ENCODE measurements around the gene ZFP91.

- no peak for TF ChIP-seq EZH2 (IDR thresholded peaks at IDR 0.05; ENCODE audit: low read depth, unreplicated experiment)
- no peak for TF ChIP-seq CTCF (conservative IDR thresholded peaks at IDR 0.05; ENCODE audit: low read depth in 2 of 2)
- no peak for TF ChIP-seq POLR2AphosphoS5 (IDR thresholded peaks at IDR 0.05; ENCODE audit: low read depth)
- no peak for TF ChIP-seq EZH2phosphoT487 (IDR thresholded peaks at IDR 0.05; ENCODE audit: unreplicated experiment)
- TF ChIP-seq, protein P1, sequence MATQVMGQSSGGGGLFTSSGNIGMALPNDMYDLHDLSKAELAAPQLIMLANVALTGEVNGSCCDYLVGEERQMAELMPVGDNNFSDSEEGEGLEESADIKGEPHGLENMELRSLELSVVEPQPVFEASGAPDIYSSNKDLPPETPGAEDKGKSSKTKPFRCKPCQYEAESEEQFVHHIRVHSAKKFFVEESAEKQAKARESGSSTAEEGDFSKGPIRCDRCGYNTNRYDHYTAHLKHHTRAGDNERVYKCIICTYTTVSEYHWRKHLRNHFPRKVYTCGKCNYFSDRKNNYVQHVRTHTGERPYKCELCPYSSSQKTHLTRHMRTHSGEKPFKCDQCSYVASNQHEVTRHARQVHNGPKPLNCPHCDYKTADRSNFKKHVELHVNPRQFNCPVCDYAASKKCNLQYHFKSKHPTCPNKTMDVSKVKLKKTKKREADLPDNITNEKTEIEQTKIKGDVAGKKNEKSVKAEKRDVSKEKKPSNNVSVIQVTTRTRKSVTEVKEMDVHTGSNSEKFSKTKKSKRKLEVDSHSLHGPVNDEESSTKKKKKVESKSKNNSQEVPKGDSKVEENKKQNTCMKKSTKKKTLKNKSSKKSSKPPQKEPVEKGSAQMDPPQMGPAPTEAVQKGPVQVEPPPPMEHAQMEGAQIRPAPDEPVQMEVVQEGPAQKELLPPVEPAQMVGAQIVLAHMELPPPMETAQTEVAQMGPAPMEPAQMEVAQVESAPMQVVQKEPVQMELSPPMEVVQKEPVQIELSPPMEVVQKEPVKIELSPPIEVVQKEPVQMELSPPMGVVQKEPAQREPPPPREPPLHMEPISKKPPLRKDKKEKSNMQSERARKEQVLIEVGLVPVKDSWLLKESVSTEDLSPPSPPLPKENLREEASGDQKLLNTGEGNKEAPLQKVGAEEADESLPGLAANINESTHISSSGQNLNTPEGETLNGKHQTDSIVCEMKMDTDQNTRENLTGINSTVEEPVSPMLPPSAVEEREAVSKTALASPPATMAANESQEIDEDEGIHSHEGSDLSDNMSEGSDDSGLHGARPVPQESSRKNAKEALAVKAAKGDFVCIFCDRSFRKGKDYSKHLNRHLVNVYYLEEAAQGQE (IDR thresholded peaks at IDR 0.05; ENCODE audit: unreplicated experiment): no peak
- no peak for TF ChIP-seq JUNB (IDR thresholded peaks at IDR 0.05; ENCODE audit: unreplicated experiment)
- TF ChIP-seq NANOG (IDR thresholded peaks at IDR 0.05; ENCODE audit: borderline replicate concordance): no peak
- TF ChIP-seq CREB1 (CRISPR knock-in tag; IDR thresholded peaks at IDR 0.05; ENCODE audit: low read depth): no peak
- no peak for TF ChIP-seq ZNF114 (CRISPR knock-in tag; IDR thresholded peaks at IDR 0.05)
- TF ChIP-seq ZNF331 (CRISPR knock-in tag; IDR thresholded peaks at IDR 0.05; ENCODE audit: low read depth): no peak
- TF ChIP-seq ZNF462 (CRISPR knock-in tag; IDR thresholded peaks at IDR 0.05): no peak
- TF ChIP-seq ETS1 (IDR thresholded peaks at IDR 0.05): no peak
- TF ChIP-seq STAT1 (IDR thresholded peaks at IDR 0.05; ENCODE audit: unreplicated experiment): no peak
Observed at GRCh38 chr11:58574881-58575280, 4.0 kb upstream of the ZFP91 start.
